GM12878 (cell line): ENCODE results near the gene ACTR1A.

Experiments
- CHD2 ChIP-seq: IDR thresholded peaks from 2 replicates; pipeline ENCODE4 v1.6.1; 2011; ENCODE audit warnings: low read depth, low read length, improper control_type of control experiment, borderline replicate concordance
- POLR2A ChIP-seq: IDR thresholded peaks from 2 replicates; pipeline ENCODE4 v1.6.1; 2011; ENCODE audit warnings: low read depth, mild to moderate bottlenecking, low read length
- SMARCA5 ChIP-seq: fragments of 450-650 bp; IDR thresholded peaks from 2 replicates; pipeline ENCODE4 v1.6.1; 2017; ENCODE audit warnings: mild to moderate bottlenecking

DNA sequence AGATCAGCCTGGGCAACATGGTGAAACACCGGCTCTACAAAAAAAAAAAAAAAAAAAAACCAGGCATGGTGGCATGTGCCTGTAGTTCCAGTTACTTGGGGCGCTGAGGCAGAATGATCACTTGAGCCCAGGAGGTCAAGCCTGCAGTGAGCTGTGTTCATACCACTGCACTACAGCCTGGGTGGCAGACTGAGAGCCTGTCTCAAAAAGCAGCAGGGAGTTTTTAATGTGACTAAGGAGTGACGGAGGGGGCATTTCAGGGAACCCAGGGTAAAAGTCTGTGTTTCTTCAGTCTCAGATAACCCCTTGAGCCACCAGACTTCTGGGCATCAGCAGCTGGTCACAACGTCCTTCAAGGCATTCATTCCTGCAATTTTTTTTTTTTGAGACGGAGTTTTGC lies 49.0 kb downstream of the ACTR1A start:
- TF ChIP-seq CHD2 (no peak), POLR2A (no peak), SMARCA5 (no peak)
